ENCODE data around the gene DGKD.

DGKD gene

DNA sequence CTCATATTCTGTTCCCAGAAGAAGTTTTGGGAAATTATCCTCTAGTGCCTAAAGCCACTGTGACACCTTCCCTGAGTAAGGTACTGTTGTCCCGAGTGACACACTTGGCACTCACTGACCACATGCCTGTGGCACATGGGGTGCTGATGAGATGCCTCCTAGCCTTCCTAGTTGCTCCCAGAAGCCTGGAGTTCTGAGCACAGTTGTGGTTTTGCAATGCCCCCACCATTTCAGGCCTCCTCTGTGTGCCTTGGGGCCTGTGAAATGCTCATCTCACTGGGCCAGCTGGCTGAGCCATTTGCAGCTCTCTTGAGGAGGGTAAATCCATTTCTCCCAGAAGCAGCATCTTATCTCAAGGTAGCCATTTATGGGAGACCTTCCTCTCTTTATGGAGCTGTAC is 91.8 kb downstream of the DGKD start:
- DNase-seq (ENCODE audit: low read depth) = no peak

DNA sequence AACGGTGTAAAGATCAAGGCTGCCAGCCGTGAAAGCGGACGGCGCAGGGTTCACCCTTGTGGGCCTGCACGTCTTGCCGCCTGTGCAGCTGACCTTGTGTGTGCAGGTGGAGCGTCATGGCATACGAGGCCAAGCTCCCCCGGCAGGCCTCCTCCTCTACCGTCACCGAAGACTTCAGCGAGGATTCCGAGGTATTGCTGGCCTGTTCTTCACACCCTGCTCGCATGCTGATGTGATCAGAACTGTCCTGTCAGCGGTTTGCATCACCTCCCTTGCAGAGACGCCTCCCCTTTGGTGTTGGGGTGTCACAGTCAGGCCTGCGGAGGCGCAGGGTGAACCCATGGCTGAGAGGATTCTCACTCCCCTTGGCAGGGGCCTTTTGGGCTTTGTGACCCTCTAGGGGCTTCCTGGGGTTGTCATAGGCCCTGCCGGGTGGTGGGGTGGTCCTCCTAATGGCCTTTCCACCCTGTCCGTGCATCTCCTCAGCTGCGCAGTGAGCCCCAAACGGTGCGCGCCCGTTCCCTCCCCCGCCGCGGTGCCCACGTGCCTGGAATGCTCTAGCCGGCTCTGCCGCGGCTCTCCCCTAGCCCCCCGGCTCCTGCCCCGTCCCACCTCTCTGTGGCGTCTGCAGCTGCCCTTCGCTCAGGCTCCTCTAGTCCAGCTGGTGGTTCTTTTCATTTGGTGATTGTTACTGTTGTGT is 92.5 kb downstream of the DGKD start:
- no peak for DNase-seq (ENCODE audit: low read depth)

DNA sequence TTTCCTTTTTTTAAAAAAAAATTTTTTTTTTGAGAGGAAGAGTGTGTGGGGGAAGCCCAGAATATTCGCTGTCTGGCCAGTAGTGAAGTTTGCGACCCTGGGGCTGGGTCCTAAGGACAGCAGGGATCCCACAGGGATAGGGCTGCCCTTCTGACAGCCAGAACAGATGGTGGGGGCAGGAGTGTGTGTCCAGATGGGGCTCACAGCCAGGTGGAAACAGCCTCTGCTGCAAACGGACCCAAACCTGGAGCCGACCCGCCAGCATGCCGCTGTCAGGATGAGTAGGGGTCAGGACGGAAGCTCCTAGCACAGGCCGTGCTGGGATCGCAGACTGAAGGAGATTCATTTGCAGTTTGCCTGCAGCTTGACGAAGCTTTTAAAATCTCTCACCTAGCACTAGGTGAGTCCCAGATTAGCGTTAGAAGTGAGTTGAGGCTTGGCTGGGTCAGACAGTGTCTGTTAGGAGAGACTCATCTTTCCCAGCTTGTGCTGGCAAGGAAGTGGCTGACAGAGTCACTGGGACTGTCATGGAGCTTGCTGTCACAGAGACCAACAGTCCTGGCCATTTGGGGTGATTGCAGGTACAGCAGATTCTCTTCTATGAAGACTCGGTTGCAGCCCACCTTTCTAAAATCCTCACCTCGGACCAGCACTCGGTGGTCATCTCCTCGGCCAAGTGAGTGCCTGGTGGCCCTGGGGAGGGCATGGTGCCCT is 93.4 kb downstream of the DGKD start:
- DNase-seq (ENCODE audit: low read depth) = no peak

DNA sequence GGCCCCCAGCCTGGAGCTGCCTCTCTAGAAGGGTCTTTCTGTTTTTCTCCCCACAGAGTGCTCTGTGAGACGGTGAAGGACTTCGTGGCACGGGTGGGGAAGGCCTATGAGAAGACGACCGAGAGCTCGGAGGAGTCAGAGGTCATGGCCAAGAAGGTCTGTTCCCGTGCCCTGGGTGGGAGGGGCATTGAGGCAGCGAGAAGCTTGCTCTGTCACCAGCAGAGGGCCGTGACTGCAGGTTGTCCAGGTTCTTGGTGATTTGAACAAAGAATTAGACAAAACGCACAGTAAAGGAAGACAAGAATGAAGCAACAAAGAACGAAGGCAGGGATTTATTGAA is 93.9 kb downstream of the DGKD start:
- DNase-seq (ENCODE audit: low read depth) = no peak

DNA sequence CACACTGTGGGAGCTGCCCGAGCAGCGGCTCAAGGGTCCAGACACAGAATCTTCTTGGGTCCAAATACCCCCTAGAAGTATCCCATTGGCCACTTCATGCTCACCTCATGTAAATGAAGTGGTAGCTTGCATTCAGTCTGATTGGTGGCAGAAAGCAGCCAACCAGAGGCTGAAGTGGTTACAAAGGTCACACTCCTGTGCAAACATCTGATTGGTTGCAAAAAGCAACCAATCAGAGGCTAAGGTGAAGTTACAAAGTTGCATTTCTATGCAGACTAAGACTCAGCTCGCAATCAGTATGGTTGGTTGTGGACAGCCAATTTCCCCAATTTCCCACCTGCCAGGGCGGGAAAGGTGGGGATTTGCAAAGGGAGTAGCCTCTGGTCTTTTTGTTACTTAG is 94.3 kb downstream of the DGKD start:
- DNase-seq (ENCODE audit: low read depth) = peak; percentile 29

DNA sequence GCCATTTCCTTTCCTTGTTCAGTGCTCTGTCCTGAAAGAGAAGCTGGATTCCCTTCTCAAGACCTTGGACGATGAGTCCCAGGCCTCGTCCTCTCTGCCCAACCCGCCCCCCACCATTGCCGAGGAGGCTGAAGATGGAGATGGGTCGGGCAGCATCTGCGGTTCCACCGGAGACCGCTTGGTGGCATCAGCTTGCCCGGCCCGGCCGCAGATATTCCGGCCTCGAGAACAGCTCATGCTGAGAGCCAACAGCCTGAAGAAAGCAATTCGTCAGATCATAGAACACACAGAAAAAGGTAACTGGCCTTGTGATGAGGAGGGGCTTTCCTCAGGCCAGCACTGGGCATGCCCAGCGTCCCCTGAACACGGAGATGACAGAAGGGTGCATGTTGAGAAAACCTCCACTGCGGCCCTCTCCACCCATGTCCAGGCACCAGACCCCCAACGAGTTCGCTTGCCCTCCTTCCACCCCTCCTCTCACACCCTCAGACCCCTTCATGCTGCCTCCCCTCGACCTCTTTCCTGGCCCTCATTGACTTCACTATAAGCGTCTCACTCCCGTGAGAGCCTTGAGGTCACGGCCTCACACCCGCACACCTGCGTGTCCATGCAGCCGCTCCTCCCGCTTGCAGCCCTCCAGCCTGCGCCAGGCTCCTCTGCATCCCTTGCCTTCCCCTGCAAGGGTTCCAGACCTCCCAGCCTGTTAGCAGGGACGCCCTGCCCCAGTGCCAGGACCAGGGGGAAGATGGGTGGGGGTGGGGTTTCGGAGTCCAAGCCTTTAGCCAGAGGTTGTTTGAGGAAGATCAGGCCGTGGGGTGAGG is 95.0 kb downstream of the DGKD start:
- DNase-seq (ENCODE audit: low read depth) = peak; percentile 37

DNA sequence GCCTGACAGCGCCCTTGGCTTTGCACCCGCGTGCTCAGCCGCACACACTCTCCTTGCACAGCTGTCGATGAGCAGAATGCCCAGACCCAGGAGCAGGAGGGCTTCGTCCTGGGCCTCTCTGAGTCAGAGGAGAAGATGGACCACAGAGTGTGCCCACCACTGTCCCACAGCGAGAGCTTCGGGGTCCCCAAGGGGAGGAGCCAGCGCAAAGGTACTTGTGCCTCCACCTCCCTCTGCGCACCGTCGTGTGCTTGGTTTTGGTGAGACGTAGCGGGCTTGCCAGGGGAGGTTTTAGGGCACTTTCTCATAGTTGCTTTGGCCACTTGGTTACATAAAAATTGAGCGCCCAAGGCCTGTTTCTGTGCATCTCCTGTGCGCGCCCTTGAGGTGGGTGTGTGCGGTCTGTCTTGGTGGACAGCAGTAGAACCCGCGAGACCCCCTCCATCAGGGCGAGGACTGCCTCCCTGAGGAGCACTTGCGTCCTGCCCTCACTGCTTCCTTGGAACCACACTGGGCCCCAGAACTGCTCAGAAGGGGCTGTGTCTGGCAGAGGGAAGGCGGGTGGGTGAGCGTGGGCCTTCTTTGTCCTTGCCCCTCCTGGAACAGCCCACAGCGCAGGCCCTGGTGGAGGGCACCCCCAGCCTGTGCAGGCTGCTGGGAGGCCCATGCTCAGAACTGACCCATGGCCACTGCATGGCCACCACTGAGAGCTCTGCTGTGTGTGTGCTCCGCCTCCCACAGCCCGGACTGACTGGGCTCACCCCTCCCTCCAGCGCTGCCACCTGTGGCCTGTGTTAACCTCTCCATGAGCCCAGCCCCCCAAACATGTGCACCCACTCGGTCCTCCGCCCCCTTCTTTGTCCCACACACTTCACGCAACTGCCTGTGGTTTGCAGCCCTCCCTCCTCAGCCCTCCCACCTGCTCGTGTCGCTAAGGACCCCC is 95.9 kb downstream of the DGKD start:
- DNase-seq (ENCODE audit: low read depth) = no peak

DNA sequence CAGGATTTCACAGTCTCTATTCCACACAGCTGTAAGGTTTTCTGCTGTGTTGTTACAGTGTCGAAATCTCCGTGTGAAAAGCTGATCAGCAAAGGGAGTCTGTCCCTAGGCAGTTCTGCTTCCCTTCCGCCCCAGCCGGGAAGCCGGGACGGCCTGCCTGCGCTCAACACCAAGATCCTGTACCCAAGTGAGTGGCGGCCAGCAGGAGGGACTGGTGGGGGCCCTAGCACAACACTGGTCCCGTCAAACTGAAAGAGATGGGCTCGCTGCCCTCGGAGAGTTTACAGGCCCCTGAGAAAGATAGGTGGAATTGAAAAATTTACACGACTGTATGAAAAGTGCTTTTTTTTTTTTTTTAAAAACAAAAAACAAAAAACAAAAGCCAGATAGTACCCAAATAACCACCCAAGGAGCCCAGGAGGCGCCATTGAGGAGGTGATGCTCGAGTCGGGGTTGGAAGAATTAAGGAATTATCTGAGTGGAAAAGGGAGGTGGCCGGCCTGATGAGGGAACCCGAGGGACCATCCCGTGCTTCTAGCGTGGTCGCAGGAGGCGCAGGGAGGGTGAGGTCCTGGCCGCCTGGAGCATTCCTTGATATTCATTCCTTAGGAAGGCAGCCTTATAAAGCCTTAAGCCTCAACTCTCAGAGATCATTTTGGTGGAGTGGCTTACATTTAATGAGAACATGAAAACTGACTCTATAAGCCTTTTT is 96.7 kb downstream of the DGKD start:
- no peak for DNase-seq (ENCODE audit: low read depth)

DNA sequence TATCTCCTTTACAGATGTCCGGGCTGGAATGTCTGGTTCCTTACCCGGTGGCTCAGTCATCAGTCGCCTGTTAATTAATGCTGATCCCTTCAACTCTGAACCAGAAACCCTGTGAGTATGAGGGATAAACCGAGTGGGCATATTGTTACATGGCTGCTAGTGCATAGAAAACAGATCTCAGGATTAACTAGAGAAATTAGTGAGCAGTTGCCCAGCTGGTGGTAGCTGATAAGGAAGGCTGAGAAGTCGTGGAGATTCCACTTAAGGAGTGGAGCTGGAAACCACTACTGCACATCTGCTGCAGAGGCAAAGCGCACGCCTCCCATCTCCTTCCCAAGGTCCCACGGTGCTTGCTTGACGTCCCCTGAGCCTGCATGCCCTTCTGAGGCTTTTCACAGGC is 97.7 kb downstream of the DGKD start:
- DNase-seq (ENCODE audit: low read depth) = no peak

DNA sequence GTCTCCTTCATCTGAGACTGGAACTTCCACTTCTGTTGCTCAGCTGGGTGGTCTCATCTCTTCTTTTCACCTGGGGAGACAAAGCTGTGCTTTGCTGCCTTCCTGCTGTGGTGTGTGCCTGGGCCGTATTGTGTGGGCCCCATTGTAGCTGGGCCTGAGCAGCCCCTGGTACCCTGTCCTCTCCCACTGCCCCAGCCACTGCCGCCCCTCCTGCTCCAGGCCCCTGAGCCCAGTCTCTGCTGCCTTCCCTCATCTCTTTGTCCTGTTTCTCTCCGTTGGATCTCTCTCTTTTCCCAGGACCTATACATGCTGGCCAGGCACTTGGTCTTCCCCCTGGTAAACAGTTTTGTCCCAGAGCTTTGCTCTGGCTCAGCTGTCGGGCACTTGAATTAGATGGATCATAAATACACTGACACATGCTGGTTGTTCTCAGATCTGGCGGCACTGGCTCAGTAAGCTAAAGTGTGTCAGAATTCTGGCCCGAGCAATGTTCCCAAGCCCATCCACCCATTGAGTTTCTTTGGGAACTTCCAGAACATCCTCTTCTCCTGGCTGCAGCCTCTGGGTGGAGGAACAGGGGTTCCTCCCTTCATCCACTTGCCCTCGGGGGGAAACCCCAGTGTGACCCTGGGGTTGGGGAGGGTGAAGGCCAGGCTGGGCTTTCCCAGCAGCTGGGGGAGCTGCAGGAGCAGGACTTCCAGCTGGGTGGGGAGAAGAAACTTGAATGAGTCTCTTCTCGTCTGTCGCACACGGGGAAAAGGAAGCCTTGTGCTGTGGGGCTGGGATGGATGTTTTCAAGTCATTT is 99.0 kb downstream of the DGKD start:
- DNase-seq (ENCODE audit: low read depth) = no peak

DNA sequence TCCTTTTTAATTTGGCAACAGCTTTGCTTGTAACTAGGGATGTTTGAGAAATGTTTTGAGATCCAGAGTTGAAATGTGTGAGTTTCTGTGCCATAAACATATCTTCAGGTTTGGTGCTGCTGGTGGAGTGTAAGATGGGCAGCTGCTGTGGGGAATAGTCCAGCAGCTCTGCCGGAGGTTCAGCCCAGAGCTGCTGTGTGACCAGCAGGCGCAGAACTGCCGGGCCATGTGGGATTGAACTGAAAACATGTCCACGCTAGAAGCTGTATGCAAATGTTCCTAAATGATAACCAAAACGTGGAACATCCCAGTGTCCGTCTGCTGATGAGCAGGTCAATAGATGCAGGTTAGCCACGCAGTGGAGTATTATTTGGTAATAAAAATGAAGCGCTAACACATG is 99.6 kb downstream of the DGKD start:
- no peak for DNase-seq (ENCODE audit: low read depth)

DNA sequence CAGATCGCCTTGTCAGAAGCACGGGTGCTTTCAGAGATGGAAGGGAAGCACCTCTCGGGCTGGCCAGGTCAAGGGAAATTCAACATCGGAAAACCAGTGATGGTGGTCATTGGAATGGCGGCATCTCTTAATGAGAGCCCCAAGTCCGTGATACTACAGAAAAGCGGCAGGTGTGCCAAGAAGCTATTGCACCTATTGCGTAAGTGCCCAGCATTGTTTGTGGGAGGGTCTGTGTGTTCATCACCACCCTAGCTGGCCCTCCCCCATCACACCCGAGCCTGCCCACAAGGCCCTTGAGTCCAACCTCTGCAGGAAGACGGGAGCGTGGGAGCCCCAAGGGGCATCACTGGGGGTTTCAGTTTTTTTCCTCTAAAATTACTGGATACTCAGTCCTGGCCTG is 100.7 kb downstream of the DGKD start:
- no peak for DNase-seq (ENCODE audit: low read depth)

DNA sequence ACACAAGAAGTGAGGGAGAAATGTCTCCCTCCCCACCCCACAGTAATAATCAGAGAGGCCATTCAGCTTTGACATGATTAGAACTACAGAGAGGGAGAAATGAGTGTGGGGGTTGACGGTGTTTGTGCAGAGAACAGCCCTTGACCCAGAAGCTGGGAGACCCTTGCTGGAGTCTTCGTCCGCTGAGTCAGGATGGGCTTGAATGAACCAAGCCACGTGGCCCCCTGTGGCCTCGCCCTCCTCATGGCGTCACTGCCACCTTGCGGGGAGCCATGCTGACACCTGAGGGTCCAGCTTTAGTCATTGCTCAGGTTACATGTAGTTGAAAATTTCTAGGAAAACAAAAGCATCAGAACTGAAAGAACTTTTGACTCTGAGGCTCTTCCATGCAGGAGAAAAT is 101.2 kb downstream of the DGKD start:
- no peak for DNase-seq (ENCODE audit: low read depth)

DNA sequence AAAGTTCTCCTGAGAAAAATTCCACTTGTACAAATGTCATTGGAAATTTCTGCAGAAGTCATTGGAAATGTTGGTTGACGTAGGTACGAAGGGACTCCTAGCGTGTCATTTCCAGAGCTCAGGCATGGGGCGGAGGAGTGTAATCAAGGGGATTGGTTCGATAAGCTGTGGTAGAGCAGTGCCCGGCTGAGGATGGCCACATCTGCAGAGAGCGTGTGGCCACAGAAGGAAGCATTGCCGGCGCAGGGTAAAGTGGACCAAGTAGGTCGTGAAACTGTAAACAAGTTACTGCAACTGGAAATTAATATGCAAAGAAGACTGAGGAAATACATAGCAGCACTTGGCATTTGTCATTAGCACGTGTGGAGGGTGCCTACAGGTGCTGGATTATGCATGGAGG is 101.8 kb downstream of the DGKD start:
- no peak for DNase-seq (ENCODE audit: low read depth)

DNA sequence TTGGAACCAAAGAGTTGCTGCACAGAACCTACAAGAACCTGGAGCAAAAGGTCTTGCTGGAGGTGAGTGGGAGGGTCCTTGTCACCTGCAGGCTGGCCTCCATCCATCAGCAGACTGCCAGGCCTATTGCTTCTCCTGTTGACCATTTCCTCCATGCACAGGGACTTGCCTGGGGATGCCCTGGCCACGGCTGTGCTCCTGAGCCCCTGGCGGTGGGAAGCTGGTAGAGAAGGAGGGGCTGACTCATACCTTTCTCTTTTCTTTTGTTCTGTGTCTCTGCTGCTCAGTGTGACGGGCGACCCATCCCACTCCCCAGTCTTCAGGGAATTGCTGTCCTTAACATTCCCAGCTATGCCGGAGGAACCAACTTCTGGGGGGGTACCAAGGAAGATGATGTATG is 102.6 kb downstream of the DGKD start:
- DNase-seq (ENCODE audit: low read depth) = no peak

DNA sequence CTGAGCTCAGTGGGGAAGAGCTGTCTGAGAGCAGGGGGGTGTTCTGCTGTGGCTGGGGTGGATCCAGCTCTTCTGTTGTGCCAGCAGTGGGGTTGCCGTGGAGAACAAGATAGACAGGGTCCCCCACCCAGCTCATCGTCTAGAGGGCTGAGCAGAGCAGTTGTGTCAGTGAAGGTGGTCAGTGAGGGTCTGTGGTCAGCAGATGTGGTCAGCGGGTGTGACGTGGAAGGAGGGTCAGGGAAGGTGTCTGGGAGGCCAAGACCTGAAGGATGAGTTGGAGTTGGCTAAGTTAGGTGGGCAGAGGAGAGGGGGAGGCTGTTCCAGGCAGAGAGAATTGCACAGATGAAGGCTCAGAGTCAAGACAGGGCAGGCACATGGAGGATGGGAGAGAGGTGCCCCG is 103.1 kb downstream of the DGKD start:
- DNase-seq (ENCODE audit: low read depth) = no peak

DNA sequence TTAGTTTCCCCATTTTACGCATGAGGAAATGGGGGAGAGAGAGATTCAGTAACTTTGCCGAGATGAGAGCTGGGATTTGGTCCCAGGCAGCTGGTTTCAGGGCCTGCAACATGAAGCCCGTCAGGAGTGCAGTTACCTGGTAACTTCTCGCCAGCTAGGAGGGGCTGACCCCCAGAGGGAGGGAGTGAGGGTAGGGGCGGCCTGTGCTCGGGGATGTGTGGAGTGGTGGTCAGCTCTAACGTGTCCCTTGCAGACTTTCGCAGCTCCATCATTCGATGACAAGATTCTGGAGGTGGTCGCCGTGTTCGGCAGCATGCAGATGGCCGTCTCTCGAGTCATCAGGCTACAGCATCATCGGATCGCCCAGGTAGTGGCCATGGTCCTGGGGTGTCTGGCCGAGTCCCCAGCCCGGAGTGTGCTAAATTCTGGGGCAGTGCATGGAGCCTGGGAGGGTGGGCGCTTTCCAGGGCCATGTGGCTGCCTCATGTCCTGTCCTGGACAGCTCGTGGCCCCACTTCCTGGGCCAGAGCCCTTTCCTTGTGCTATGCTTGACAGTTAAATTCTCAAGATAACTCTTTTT is 103.8 kb downstream of the DGKD start:
- no peak for DNase-seq (ENCODE audit: low read depth)

DNA sequence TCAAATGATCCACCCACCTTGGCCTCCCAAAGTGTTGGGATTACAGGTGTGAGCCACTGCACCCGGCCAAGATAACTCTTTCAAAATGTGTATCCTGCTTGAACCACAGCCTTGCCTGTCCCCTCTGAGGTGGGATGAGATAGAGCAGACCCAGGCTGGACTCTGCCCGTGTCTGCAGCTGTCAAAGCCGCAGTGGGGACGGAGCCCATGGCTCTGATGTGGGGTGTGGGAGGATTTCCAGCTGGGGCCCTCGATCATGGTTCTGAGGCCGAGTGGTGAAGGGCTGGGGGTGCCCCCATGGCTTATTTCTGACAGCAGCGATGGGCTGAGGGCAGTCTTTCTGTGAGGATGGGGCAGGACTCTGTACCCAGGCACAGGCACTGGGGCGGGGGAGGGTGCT is 104.5 kb downstream of the DGKD start:
- DNase-seq (ENCODE audit: low read depth) = no peak

DNA sequence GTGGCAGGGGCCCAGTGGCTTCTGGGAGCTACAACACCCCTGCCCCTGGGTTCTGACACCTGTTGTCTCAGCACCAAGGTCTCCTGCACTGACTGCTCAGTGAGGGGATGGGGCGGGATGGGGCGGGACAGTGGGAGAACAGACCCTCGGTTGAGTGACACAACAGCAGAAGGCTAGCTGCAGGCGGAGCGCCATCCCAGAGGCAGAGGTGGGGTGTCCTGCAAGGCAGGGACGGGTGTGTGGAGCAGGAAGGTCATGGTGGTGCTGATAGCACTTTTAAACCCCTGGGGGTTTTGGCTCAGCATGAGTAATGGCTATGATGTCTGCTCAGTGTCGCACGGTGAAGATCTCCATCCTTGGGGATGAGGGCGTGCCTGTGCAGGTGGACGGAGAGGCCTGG is 105.1 kb downstream of the DGKD start:
- DNase-seq (ENCODE audit: low read depth) = no peak

DNA sequence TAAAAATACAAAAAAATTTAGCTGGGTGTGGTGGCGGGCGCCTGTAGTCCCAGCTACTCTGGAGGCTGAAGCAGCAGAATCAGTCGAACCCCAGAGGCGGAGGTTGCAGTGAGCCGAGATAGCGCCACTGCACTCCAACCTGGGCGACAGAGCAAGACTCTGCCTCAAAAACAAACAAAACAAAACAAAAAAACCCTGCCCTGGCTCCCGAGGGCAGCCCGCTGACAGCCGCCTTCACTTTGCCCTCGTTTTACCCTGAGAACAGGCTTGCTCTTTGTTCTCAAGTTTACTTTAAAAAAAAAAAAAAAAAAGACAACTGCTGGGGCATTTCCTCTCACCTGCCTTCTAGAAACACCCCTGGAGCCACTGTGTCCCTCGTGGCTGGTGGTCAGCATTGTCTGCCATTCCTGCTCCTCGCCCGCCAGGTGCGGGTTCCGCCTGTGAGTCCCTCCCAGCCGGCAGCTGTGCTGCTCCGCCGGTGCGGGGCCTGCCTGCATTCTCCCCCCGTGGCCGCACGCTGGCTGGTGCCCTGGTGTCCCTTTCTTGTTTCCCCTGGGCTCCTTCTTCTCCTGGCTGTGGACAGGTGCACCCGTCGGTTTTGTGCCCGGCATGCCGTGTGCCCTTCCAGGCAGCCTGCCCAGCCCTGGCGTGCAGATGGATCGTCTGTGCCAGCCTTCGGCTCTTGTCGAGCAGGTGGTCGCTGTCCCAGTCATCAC is 106.6 kb downstream of the DGKD start:
- no peak for DNase-seq (ENCODE audit: low read depth)

All from amniotic epithelial cell (primary cell).